K562 (cell line): ENCODE data around the gene CEP250. TPM values are rescaled to one million over a fixed set of nuclear protein-coding genes. Genes with fewer than 3 reads are reported as not detected.

ENCODE experiments used
- CREM ChIP-seq: IDR thresholded peaks from 2 replicates; pipeline ENCODE4 v1.6.1; 2014; ENCODE audit warnings: antibody characterized with exemption, low read depth
- ETS2 ChIP-seq: IDR thresholded peaks from 2 replicates; pipeline ENCODE4 v1.6.1; 2016; ENCODE audit warnings: borderline replicate concordance, missing genetic modification characterization, mild to moderate bottlenecking, moderate library complexity, missing compliant biosample characterization; ENCODE audit not compliant: poor library complexity, severe bottlenecking
- FOXK1 ChIP-seq: sonication (generic); formaldehyde crosslinking; IDR thresholded peaks from 2 replicates; pipeline ENCODE4 v1.8.0; 2022; ENCODE audit warnings: missing genetic modification reagents, mild to moderate bottlenecking, borderline replicate concordance
- MECOM ChIP-seq: fragments of 250-450 bp; sonication (Bioruptor Pico); IDR thresholded peaks from 2 replicates; pipeline ENCODE4 v1.8.0; 2022; ENCODE audit warnings: inconsistent platforms
- NR1H2 ChIP-seq: sonication (generic); formaldehyde crosslinking; IDR thresholded peaks from 2 replicates; pipeline ENCODE4 v1.4.0; 2020; ENCODE audit warnings: mild to moderate bottlenecking, missing genetic modification reagents
- PCBP2 ChIP-seq: fragments of 200-400 bp; formaldehyde crosslinking; IDR thresholded peaks from 2 replicates; pipeline ENCODE4 v1.6.1; 2018; ENCODE audit warnings: low read length, low read depth, mild to moderate bottlenecking, moderate library complexity; ENCODE audit not compliant: poor library complexity, severe bottlenecking
- RB1 ChIP-seq: fragments of 450-650 bp; IDR thresholded peaks from 2 replicates; pipeline ENCODE4 v1.6.1; 2017; ENCODE audit warnings: low read depth, mild to moderate bottlenecking
- RBFOX2 ChIP-seq: fragments of 200-400 bp; formaldehyde crosslinking; IDR thresholded peaks from 2 replicates; pipeline ENCODE4 v1.6.1; 2017; ENCODE audit warnings: low read depth, mild to moderate bottlenecking, low read length, moderate library complexity
- RBM22 ChIP-seq: fragments of 200-400 bp; formaldehyde crosslinking; IDR thresholded peaks from 2 replicates; pipeline ENCODE4 v1.6.1; 2018; ENCODE audit warnings: low read length, low read depth; ENCODE audit not compliant: poor library complexity, severe bottlenecking
- SMARCA4 ChIP-seq: fragments of 450-650 bp; IDR thresholded peaks from 2 replicates; pipeline ENCODE4 v1.6.1; 2016
- TEAD1 ChIP-seq, 2 experiments: fragments of 450-650 bp in 1 of 2; sonication (generic) in 1 of 2; formaldehyde crosslinking; IDR thresholded peaks; 2 replicates each; pipeline versions ENCODE4 v1.4.0 to v1.8.0; 2020 to 2022; ENCODE audit warnings: mild to moderate bottlenecking in 2 of 2, missing genetic modification reagents in 1 of 2
- THRAP3 ChIP-seq: fragments of 450-650 bp; IDR thresholded peaks from 2 replicates; pipeline ENCODE4 v1.6.1; 2016; ENCODE audit warnings: mild to moderate bottlenecking, inconsistent platforms, borderline replicate concordance
- ZFPM2 ChIP-seq: fragments of 250-450 bp; sonication (Bioruptor Pico); IDR thresholded peaks from 2 replicates; pipeline ENCODE4 v1.5.1; 2022; ENCODE audit warnings: mild to moderate bottlenecking
- ZKSCAN1 ChIP-seq: fragments of 150-350 bp; IDR thresholded peaks from 2 replicates; pipeline ENCODE4 v1.6.1; 2016; ENCODE audit warnings: low read depth, low read length
- ZNF134 ChIP-seq: fragments of 250-450 bp; sonication (Bioruptor Pico); conservative IDR thresholded peaks from 2 replicates; pipeline ENCODE4 v1.4.0; 2020
- ZNF41 ChIP-seq: fragments of 250-450 bp; sonication (Bioruptor Pico); conservative IDR thresholded peaks from 2 replicates; pipeline ENCODE4 v1.4.0; 2020; ENCODE audit warnings: mild to moderate bottlenecking
- ZZZ3 ChIP-seq: fragments of 450-650 bp; IDR thresholded peaks from 2 replicates; pipeline ENCODE4 v1.6.1; 2016; ENCODE audit warnings: antibody characterized with exemption, mild to moderate bottlenecking, moderate library complexity
- polyA plus RNA-seq, 8 experiments: library from polyadenylated mRNA; depleted of rRNA in 4 of 8; stranded (reverse) in 5 of 8; unstranded in 3 of 8; fragments of >200 nt; fragmentation: Nextera tagmentation in 2 of 8; fragmentation: Illumina TruSeq in 1 of 8; extraction: Ambion mirVana in 2 of 8; extraction: Trizol in 1 of 8; gene quantifications; 2 replicates each; pipeline versions ENCODE4 v1.2.1 to v1.2.3, GENCODE V29; 2011 to 2014; ENCODE audit warnings: inconsistent platforms in 1 of 8, missing spikeins in 1 of 8
- total RNA-seq, 7 experiments: library from RNA; depleted of rRNA in 6 of 7; stranded (reverse); fragments of >200 nt in 6 of 7; fragmentation: Illumina TruSeq in 2 of 7; extraction: Trizol in 2 of 7; gene quantifications; 2 replicates each; pipeline versions ENCODE4 v1.2.1 to v1.2.3, GENCODE V29; 2011 to 2021; ENCODE audit warnings: low replicate concordance in 1 of 7
- TF ChIP-seq, protein P1 (sequence below): fragments of 450-650 bp; IDR thresholded peaks from 2 replicates; pipeline ENCODE4 v1.7.1; 2018; ENCODE audit warnings: mild to moderate bottlenecking, low read depth; ENCODE audit not compliant: partially characterized antibody
- TF ChIP-seq, protein P2 (sequence below), 2 experiments: fragments of 450-650 bp in 1 of 2; sonication (generic) in 1 of 2; formaldehyde crosslinking in 1 of 2; IDR thresholded peaks in 1 of 2; conservative IDR thresholded peaks in 1 of 2; 2 replicates each; pipeline versions ENCODE4 v1.6.1 to v1.8.1; 2016 to 2023; ENCODE audit warnings: mild to moderate bottlenecking in 2 of 2, moderate library complexity in 2 of 2, inconsistent platforms in 1 of 2, missing genetic modification reagents in 1 of 2
- TF ChIP-seq, protein P3 (sequence below): fragments of 200-800 bp; sonication (Bioruptor generic); IDR thresholded peaks from 2 replicates; pipeline ENCODE4 v1.6.1; 2017; ENCODE audit warnings: missing genetic modification characterization, missing compliant biosample characterization
- TF ChIP-seq, protein P4 (sequence below): fragments of 250-450 bp; sonication (Bioruptor Pico); IDR thresholded peaks from 2 replicates; pipeline ENCODE4 v1.4.0; 2020; ENCODE audit warnings: borderline replicate concordance

CEP250 gene
- total and polyA plus RNA-seq, 9 of the 15 experiments (the other 6 are each of a cell fraction or from before 2014, with no cell fraction given) = 2.5 to 41.9 (median 20.5) TPM

DNA sequence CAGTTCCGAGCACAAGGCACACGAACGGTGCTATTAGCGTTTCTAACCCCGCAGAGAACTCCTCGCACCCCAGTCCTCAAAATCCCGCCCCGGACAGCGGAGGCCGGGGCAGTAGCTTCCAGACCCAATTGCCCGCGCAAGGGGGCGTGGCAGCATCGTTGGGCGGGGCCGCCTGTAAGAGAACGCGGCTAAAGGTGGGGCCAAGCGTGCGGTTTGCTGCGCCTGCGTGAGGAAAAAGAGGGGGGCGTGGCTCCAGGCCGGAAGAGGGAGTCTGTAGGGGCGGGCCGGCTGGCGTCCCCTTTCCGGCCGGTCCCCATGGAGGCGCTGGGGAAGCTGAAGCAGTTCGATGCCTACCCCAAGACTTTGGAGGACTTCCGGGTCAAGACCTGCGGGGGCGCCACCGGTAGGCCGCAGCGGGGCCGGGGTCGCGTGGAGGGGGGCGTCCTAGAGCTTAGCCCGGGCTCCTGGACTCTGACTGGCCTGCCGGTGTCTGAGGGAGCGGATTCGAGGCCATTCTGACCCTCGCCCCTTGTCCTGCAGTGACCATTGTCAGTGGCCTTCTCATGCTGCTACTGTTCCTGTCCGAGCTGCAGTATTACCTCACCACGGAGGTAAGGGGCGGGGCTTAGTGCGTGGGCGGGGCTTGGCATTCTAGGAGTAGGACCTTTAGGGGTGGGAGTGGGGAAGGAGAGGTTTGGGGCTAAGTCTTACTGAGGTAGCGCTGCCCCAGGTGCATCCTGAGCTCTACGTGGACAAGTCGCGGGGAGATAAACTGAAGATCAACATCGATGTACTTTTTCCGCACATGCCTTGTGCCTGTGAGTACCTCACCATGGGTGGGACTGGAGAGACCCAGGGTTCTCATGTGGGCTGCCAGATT, 86.6 kb downstream of the CEP250 start, which contains the start of gene ERGIC3 (continued):
- TF ChIP-seq, protein P1, sequence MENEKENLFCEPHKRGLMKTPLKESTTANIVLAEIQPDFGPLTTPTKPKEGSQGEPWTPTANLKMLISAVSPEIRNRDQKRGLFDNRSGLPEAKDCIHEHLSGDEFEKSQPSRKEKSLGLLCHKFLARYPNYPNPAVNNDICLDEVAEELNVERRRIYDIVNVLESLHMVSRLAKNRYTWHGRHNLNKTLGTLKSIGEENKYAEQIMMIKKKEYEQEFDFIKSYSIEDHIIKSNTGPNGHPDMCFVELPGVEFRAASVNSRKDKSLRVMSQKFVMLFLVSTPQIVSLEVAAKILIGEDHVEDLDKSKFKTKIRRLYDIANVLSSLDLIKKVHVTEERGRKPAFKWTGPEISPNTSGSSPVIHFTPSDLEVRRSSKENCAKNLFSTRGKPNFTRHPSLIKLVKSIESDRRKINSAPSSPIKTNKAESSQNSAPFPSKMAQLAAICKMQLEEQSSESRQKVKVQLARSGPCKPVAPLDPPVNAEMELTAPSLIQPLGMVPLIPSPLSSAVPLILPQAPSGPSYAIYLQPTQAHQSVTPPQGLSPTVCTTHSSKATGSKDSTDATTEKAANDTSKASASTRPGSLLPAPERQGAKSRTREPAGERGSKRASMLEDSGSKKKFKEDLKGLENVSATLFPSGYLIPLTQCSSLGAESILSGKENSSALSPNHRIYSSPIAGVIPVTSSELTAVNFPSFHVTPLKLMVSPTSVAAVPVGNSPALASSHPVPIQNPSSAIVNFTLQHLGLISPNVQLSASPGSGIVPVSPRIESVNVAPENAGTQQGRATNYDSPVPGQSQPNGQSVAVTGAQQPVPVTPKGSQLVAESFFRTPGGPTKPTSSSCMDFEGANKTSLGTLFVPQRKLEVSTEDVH = no peak
- TF ChIP-seq RBM22 (no peak), ZNF134 (CRISPR knock-in tag) (no peak), THRAP3 (no peak), MECOM (no peak), ZNF41 (CRISPR knock-in tag) (no peak), ETS2 (no peak), ZFPM2 (CRISPR knock-in tag) (no peak), RBFOX2 (peak; percentile 87), TEAD1 (CRISPR knock-in tag; IDR thresholded peaks at IDR 0.05) (0 out of 4 replicates have a peak, but pooled peaks of 1 of the 2 experiments have one; percentile 20), RB1 (peak; percentile 65; the same call in 1 of the 2 replicates), SMARCA4 (no peak), ZZZ3 (no peak), PCBP2 (no peak), ZKSCAN1 (no peak), FOXK1 (CRISPR knock-in tag) (0 out of 2 replicates have a peak, but pooled peaks have one; percentile 34), CREM (no peak), NR1H2 (CRISPR knock-in tag) (no peak)
- TF ChIP-seq, protein P2, sequence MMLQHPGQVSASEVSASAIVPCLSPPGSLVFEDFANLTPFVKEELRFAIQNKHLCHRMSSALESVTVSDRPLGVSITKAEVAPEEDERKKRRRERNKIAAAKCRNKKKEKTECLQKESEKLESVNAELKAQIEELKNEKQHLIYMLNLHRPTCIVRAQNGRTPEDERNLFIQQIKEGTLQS (IDR thresholded peaks at IDR 0.05) = peak; percentile 59
- TF ChIP-seq, protein P2 (CRISPR knock-in tag; conservative IDR thresholded peaks at IDR 0.05) = no peak
- TF ChIP-seq, protein P3, sequence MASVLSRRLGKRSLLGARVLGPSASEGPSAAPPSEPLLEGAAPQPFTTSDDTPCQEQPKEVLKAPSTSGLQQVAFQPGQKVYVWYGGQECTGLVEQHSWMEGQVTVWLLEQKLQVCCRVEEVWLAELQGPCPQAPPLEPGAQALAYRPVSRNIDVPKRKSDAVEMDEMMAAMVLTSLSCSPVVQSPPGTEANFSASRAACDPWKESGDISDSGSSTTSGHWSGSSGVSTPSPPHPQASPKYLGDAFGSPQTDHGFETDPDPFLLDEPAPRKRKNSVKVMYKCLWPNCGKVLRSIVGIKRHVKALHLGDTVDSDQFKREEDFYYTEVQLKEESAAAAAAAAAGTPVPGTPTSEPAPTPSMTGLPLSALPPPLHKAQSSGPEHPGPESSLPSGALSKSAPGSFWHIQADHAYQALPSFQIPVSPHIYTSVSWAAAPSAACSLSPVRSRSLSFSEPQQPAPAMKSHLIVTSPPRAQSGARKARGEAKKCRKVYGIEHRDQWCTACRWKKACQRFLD = no peak
- TF ChIP-seq, protein P4, sequence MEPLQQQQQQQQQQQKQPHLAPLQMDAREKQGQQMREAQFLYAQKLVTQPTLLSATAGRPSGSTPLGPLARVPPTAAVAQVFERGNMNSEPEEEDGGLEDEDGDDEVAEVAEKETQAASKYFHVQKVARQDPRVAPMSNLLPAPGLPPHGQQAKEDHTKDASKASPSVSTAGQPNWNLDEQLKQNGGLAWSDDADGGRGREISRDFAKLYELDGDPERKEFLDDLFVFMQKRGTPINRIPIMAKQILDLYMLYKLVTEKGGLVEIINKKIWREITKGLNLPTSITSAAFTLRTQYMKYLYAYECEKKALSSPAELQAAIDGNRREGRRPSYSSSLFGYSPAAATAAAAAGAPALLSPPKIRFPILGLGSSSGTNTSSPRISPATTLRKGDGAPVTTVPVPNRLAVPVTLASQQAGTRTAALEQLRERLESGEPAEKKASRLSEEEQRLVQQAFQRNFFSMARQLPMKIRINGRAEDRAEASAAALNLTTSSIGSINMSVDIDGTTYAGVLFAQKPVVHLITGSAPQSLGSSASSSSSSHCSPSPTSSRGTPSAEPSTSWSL (CRISPR knock-in tag) = no peak
